ENCODE data around the gene IGSF21. TPM values are rescaled to one million over a fixed set of nuclear protein-coding genes. Genes with fewer than 3 reads are reported as not detected.

Gene IGSF21
- total RNA-seq, 4 donors from 2014 or later: 0.11 to 2.6 (median 0.69) TPM

DNA sequence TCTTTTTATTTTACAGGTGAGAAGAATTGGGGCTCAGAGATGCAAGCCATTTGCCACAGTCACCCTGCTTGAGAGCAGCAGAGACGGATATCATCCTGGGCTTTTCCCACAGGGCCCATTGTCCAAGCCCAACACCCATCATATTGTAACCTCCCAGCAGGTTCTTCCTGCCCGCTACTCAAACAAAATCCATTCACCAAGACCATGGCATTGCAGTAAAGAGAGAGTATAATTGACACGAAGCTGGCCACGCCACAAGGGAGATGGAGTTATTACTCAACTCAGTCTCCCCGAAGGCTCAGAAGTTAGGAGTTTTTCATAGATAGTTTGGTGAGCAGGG, 312.2 kb downstream of the IGSF21 start:
- intact Hi-C loops (cut with DNase I): no loop called here
- no peak for DNase-seq
- Histone ChIP-seq H3K36me3 (no peaks in the 10 kb centered on the region), H3K4me3 (replicated peaks in 1 of 3) (no peak overlapping the region), H3K27me3 (no peaks in the 10 kb centered on the region), H3K4me1 (no peaks in the 10 kb centered on the region), H3K27ac (no peak overlapping the region), H3K9me3 (no peaks in the 10 kb centered on the region)
- TF ChIP-seq POLR2A (IDR thresholded peaks at IDR 0.05): no peak
- WGBS, 2 donors: 77 to 85% methylated on average over 5 of the region's 5 CpGs

GRCh38 chr1:18422076-18422777, 314.6 kb downstream of the IGSF21 start:
- Histone ChIP-seq H3K9me3 (no peaks in the 10 kb centered on the region), H3K27me3 (no peaks in the 10 kb centered on the region), H3K36me3 (no peaks in the 10 kb centered on the region), H3K4me3 (replicated peaks in 1 of 3) (no peak overlapping the region), H3K27ac (no peak overlapping the region), H3K4me1 (no peaks in the 10 kb centered on the region)
- TF ChIP-seq, protein P1, sequence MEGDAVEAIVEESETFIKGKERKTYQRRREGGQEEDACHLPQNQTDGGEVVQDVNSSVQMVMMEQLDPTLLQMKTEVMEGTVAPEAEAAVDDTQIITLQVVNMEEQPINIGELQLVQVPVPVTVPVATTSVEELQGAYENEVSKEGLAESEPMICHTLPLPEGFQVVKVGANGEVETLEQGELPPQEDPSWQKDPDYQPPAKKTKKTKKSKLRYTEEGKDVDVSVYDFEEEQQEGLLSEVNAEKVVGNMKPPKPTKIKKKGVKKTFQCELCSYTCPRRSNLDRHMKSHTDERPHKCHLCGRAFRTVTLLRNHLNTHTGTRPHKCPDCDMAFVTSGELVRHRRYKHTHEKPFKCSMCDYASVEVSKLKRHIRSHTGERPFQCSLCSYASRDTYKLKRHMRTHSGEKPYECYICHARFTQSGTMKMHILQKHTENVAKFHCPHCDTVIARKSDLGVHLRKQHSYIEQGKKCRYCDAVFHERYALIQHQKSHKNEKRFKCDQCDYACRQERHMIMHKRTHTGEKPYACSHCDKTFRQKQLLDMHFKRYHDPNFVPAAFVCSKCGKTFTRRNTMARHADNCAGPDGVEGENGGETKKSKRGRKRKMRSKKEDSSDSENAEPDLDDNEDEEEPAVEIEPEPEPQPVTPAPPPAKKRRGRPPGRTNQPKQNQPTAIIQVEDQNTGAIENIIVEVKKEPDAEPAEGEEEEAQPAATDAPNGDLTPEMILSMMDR (IDR thresholded peaks at IDR 0.05): no peak
- no peak for TF ChIP-seq POLR2A (IDR thresholded peaks at IDR 0.05)
- DNase-seq: no peak
- intact Hi-C loops (cut with DNase I): no loop called here
- WGBS, 2 donors: 75 to 85% methylated on average over 15 of the region's 15 CpGs

- H3K4me3 ChIP-seq (replicated peaks in 1 of 3): no peak overlapping the region
- TF ChIP-seq, protein P1 (IDR thresholded peaks at IDR 0.05): no peak
- no peak for TF ChIP-seq POLR2A (IDR thresholded peaks at IDR 0.05)
- no peaks in the 10 kb centered on the region for H3K4me1 ChIP-seq
- no peaks in the 10 kb centered on the region for H3K27me3 ChIP-seq
- no peaks in the 10 kb centered on the region for H3K9me3 ChIP-seq
- H3K27ac ChIP-seq: no peak overlapping the region
- no peaks in the 10 kb centered on the region for H3K36me3 ChIP-seq
- WGBS, 2 donors: 94 to 97% methylated on average over 5 of the region's 5 CpGs
- no peak for DNase-seq
- intact Hi-C loops (cut with DNase I): no loop called here
These were observed 315.4 kb downstream of the IGSF21 start for GRCh38 chr1:18422954-18423353.

- no peak overlapping the region for H3K4me3 ChIP-seq (replicated peaks in 1 of 3)
- TF ChIP-seq POLR2A (IDR thresholded peaks at IDR 0.05): no peak
- TF ChIP-seq, protein P1 (IDR thresholded peaks at IDR 0.05): no peak
- no peaks in the 10 kb centered on the region for H3K27me3 ChIP-seq
- H3K36me3 ChIP-seq: no peaks in the 10 kb centered on the region
- intact Hi-C loops (cut with DNase I): no loop called here
- WGBS, 2 donors: 76 to 89% methylated on average over 1 of the region's 1 CpG
- H3K9me3 ChIP-seq: no peaks in the 10 kb centered on the region
- no peak overlapping the region for H3K27ac ChIP-seq
- DNase-seq: no peak
- H3K4me1 ChIP-seq: no peaks in the 10 kb centered on the region
These were observed 319.0 kb downstream of the IGSF21 start for GRCh38 chr1:18426580-18426979.

Measured in thyroid gland (tissue), 4 donors.